ENCODE data around the gene HOXB1. TPM values are rescaled to one million over a fixed set of nuclear protein-coding genes. Genes with fewer than 3 reads are reported as not detected.

The HOXB1 gene
- total and polyA plus RNA-seq, 4 donors: not detected

GRCh38 chr17:48570325-48571023, 39.7 kb upstream of the HOXB1 start:
- WGBS: 20% methylated on average over 19 of the region's 19 CpGs
- H3K9me3 ChIP-seq (ENCODE audit: control insufficient read depth in 4 of 4, low read length in 3 of 4): no peaks in the 10 kb centered on the region
- no peaks in the 10 kb centered on the region for H3K36me3 ChIP-seq (ENCODE audit: control insufficient read depth in 4 of 4, insufficient read depth in 3 of 4, low read depth in 1 of 4, low read length in 3 of 4)
- no peak overlapping the region for H3K4me3 ChIP-seq (ENCODE audit: low read depth in 1 of 3, low read length in 3 of 3)
- peaks cover 0 to 32% (median 11%) of the 10 kb centered on the region in 4 donors for H3K27me3 ChIP-seq (ENCODE audit: control insufficient read depth in 4 of 4, insufficient read depth in 4 of 4, low read length in 3 of 4)
- no peaks in the 10 kb centered on the region for H3K4me1 ChIP-seq (ENCODE audit: control insufficient read depth in 4 of 4, insufficient read depth in 4 of 4, low read length in 3 of 4)
- H3K9ac ChIP-seq (ENCODE audit: low read depth in 1 of 2, low read length in 2 of 2): no peak overlapping the region
- no peak for DNase-seq (ENCODE audit: low spot score)
- no peak for TF ChIP-seq HNF4A (conservative IDR thresholded peaks at IDR 0.05)
- TF ChIP-seq JUND (IDR thresholded peaks at IDR 0.05): no peak
- TF ChIP-seq FOXA1 (IDR thresholded peaks at IDR 0.05): no peak
- TF ChIP-seq NR2F2 (IDR thresholded peaks at IDR 0.05): no peak
- TF ChIP-seq EGR1 (IDR thresholded peaks at IDR 0.05; ENCODE audit: low read depth in 2 of 2): no peak
- peak overlapping the region in 1 of 2 donors; percentile 1 for H3K27ac ChIP-seq (ENCODE audit: low read depth in 1 of 2, low read length in 2 of 2)

GRCh38 chr17:48569674-48570324, 39.0 kb upstream of the HOXB1 start:
- peak overlapping the region in 1 of 2 donors; percentile 1 for H3K27ac ChIP-seq (ENCODE audit: low read depth in 1 of 2, low read length in 2 of 2)
- H3K4me3 ChIP-seq (ENCODE audit: low read depth in 1 of 3, low read length in 3 of 3): no peak overlapping the region
- no peak for DNase-seq (ENCODE audit: low spot score)
- no peak overlapping the region for H3K9ac ChIP-seq (ENCODE audit: low read depth in 1 of 2, low read length in 2 of 2)
- H3K36me3 ChIP-seq (ENCODE audit: control insufficient read depth in 4 of 4, insufficient read depth in 3 of 4, low read depth in 1 of 4, low read length in 3 of 4): no peaks in the 10 kb centered on the region
- H3K9me3 ChIP-seq (ENCODE audit: control insufficient read depth in 4 of 4, low read length in 3 of 4): no peaks in the 10 kb centered on the region
- TF ChIP-seq, protein P1, sequence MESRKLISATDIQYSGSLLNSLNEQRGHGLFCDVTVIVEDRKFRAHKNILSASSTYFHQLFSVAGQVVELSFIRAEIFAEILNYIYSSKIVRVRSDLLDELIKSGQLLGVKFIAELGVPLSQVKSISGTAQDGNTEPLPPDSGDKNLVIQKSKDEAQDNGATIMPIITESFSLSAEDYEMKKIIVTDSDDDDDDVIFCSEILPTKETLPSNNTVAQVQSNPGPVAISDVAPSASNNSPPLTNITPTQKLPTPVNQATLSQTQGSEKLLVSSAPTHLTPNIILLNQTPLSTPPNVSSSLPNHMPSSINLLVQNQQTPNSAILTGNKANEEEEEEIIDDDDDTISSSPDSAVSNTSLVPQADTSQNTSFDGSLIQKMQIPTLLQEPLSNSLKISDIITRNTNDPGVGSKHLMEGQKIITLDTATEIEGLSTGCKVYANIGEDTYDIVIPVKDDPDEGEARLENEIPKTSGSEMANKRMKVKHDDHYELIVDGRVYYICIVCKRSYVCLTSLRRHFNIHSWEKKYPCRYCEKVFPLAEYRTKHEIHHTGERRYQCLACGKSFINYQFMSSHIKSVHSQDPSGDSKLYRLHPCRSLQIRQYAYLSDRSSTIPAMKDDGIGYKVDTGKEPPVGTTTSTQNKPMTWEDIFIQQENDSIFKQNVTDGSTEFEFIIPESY (IDR thresholded peaks at IDR 0.05): no peak
- WGBS: 25% methylated on average over 6 of the region's 6 CpGs
- H3K27me3 ChIP-seq (ENCODE audit: control insufficient read depth in 4 of 4, insufficient read depth in 4 of 4, low read length in 3 of 4): peaks cover 0 to 38% (median 10%) of the 10 kb centered on the region in 4 donors
- H3K4me1 ChIP-seq (ENCODE audit: control insufficient read depth in 4 of 4, insufficient read depth in 4 of 4, low read length in 3 of 4): no peaks in the 10 kb centered on the region

DNA sequence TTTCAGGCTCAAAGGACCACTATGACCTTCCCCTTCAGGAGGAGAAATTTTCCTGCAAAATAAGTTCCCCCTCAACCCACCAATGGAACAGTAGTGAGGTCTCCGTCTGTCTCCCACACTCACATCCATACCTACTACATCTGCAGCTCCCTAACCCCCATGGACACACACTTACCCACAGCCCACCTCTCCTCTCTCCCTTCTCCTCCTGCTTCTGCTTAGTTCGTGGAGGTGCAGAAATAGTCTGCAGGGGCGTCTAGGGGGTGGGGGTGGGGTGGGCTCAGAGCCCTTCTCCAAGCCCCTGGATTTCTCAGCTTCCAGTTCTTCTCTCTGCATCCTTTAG, 38.4 kb upstream of the HOXB1 start:
- H3K27ac ChIP-seq (ENCODE audit: low read depth in 1 of 2, low read length in 2 of 2): no peak overlapping the region
- H3K27me3 ChIP-seq (ENCODE audit: control insufficient read depth in 4 of 4, insufficient read depth in 4 of 4, low read length in 3 of 4): peaks cover 0 to 38% (median 9%) of the 10 kb centered on the region in 4 donors
- DNase-seq (ENCODE audit: low spot score): no peak
- H3K4me3 ChIP-seq (ENCODE audit: low read depth in 1 of 3, low read length in 3 of 3): peak overlapping the region in 1 of 3 donors; percentile 5
- H3K4me1 ChIP-seq (ENCODE audit: control insufficient read depth in 4 of 4, insufficient read depth in 4 of 4, low read length in 3 of 4): peaks cover 0 to 2% (median 0%) of the 10 kb centered on the region in 4 donors
- no peaks in the 10 kb centered on the region for H3K9me3 ChIP-seq (ENCODE audit: control insufficient read depth in 4 of 4, low read length in 3 of 4)
- no peaks in the 10 kb centered on the region for H3K36me3 ChIP-seq (ENCODE audit: control insufficient read depth in 4 of 4, insufficient read depth in 3 of 4, low read depth in 1 of 4, low read length in 3 of 4)
- 21% methylated on average over 3 of the region's 3 CpGs for WGBS
- TF ChIP-seq JUND (IDR thresholded peaks at IDR 0.05) (no peak), ATF3 (IDR thresholded peaks at IDR 0.05) (no peak), CTCF (IDR thresholded peaks at IDR 0.05; ENCODE audit: low read depth, low read length, missing input control) (no peak), YY1 (IDR thresholded peaks at IDR 0.05) (no peak), EGR1 (IDR thresholded peaks at IDR 0.05; ENCODE audit: low read depth in 2 of 2) (no peak), RAD21 (IDR thresholded peaks at IDR 0.05) (no peak), NR2F2 (IDR thresholded peaks at IDR 0.05) (no peak), RXRA (IDR thresholded peaks at IDR 0.05) (no peak), FOXA1 (IDR thresholded peaks at IDR 0.05) (no peak), FOXA2 (IDR thresholded peaks at IDR 0.05) (no peak), HNF4A (conservative IDR thresholded peaks at IDR 0.05) (no peak), TAF1 (conservative IDR thresholded peaks at IDR 0.05) (no peak), SP1 (IDR thresholded peaks at IDR 0.05) (no peak), GABPA (IDR thresholded peaks at IDR 0.05 in 1 of 2, conservative IDR thresholded peaks at IDR 0.05 in 1 of 2) (no peak)
- TF ChIP-seq, protein P1 (IDR thresholded peaks at IDR 0.05): no peak
- TF ChIP-seq, protein P2, sequence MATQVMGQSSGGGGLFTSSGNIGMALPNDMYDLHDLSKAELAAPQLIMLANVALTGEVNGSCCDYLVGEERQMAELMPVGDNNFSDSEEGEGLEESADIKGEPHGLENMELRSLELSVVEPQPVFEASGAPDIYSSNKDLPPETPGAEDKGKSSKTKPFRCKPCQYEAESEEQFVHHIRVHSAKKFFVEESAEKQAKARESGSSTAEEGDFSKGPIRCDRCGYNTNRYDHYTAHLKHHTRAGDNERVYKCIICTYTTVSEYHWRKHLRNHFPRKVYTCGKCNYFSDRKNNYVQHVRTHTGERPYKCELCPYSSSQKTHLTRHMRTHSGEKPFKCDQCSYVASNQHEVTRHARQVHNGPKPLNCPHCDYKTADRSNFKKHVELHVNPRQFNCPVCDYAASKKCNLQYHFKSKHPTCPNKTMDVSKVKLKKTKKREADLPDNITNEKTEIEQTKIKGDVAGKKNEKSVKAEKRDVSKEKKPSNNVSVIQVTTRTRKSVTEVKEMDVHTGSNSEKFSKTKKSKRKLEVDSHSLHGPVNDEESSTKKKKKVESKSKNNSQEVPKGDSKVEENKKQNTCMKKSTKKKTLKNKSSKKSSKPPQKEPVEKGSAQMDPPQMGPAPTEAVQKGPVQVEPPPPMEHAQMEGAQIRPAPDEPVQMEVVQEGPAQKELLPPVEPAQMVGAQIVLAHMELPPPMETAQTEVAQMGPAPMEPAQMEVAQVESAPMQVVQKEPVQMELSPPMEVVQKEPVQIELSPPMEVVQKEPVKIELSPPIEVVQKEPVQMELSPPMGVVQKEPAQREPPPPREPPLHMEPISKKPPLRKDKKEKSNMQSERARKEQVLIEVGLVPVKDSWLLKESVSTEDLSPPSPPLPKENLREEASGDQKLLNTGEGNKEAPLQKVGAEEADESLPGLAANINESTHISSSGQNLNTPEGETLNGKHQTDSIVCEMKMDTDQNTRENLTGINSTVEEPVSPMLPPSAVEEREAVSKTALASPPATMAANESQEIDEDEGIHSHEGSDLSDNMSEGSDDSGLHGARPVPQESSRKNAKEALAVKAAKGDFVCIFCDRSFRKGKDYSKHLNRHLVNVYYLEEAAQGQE (IDR thresholded peaks at IDR 0.05): no peak
- peak overlapping the region in 1 of 2 donors; percentile 36 for H3K9ac ChIP-seq (ENCODE audit: low read depth in 1 of 2, low read length in 2 of 2)
